ENCODE results near the gene LDB3.
A peak's percentile ranks its signal among the peaks of the same experiment; 100 is the strongest.

Gene LDB3

GRCh38 chr10:86681047-86681446, 12.7 kb downstream of the LDB3 start:
- ATAC-seq: peak; percentile 47
- TF ChIP-seq RARB (CRISPR knock-in tag; IDR thresholded peaks at IDR 0.05) (no peak), TSHZ2 (CRISPR knock-in tag; IDR thresholded peaks at IDR 0.05) (0 out of 2 replicates have a peak, but pooled peaks have one; percentile 29)
- TF ChIP-seq, protein P1, sequence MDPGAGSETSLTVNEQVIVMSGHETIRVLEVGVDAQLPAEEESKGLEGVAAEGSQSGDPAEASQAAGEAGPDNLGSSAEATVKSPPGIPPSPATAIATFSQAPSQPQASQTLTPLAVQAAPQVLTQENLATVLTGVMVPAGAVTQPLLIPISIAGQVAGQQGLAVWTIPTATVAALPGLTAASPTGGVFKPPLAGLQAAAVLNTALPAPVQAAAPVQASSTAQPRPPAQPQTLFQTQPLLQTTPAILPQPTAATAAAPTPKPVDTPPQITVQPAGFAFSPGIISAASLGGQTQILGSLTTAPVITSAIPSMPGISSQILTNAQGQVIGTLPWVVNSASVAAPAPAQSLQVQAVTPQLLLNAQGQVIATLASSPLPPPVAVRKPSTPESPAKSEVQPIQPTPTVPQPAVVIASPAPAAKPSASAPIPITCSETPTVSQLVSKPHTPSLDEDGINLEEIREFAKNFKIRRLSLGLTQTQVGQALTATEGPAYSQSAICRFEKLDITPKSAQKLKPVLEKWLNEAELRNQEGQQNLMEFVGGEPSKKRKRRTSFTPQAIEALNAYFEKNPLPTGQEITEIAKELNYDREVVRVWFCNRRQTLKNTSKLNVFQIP (CRISPR knock-in tag; IDR thresholded peaks at IDR 0.05; ENCODE audit: borderline replicate concordance, low read depth): no peak

DNA sequence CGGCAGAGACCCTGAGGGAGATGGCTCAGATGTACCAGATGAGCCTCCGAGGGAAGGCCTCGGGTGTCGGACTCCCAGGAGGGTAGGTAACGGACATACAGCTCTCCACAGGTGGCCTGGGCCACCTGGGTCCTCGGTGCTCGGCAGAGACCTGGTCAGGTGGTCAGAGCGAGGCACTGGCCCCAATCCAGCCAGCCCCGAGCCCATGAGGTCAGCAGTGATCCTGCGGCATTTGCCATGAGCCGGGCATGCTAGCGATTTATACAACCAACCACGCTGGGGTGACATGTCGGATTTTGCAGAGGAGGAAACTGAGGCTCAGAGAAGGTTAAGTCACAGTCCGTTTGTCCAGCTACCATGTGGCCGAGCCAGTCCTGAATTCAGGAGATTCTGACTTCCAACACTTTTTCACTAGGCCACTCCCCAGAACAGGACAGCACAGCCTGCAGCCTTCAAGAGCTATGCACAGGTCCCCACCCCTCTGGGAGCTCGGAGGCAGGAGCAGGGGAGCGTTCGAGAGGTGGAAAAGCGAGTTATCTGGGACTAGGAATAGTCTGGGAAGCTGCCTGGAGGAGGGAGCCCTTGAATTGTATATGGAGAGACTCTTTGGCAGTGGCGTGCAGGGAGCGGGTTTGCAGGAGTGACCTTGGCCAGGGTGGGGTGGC, 13.5 kb downstream of the LDB3 start:
- no peak for ATAC-seq

GRCh38 chr10:86682675-86683074, 14.4 kb downstream of the LDB3 start:
- TF ChIP-seq RARB (CRISPR knock-in tag; IDR thresholded peaks at IDR 0.05) (no peak), TOX (CRISPR knock-in tag; IDR thresholded peaks at IDR 0.05; ENCODE audit: borderline replicate concordance) (no peak), PATZ1 (CRISPR knock-in tag; IDR thresholded peaks at IDR 0.05; ENCODE audit: borderline replicate concordance) (no peak), ZFP3 (CRISPR knock-in tag; IDR thresholded peaks at IDR 0.05) (no peak), CSDC2 (CRISPR knock-in tag; IDR thresholded peaks at IDR 0.05) (no peak), ARNTL (CRISPR knock-in tag; IDR thresholded peaks at IDR 0.05; ENCODE audit: borderline replicate concordance, low read depth) (no peak), PPARA (CRISPR knock-in tag; IDR thresholded peaks at IDR 0.05; ENCODE audit: borderline replicate concordance) (no peak), ISL1 (CRISPR knock-in tag; IDR thresholded peaks at IDR 0.05) (no peak), ZFP30 (CRISPR knock-in tag; IDR thresholded peaks at IDR 0.05) (no peak), ZC3H10 (CRISPR knock-in tag; IDR thresholded peaks at IDR 0.05) (no peak), ZNF565 (CRISPR knock-in tag; conservative IDR thresholded peaks at IDR 0.05; ENCODE audit: low read depth) (no peak)
- no peak for ATAC-seq

More for the DNA sequence above, 13.5 kb downstream of the LDB3 start:
- TF ChIP-seq GLIS3 (CRISPR knock-in tag; IDR thresholded peaks at IDR 0.05) (no peak), ZNF8 (CRISPR knock-in tag; IDR thresholded peaks at IDR 0.05) (no peak), PPARA (CRISPR knock-in tag; IDR thresholded peaks at IDR 0.05; ENCODE audit: borderline replicate concordance) (no peak), ISL1 (CRISPR knock-in tag; IDR thresholded peaks at IDR 0.05) (no peak), ESRRG (CRISPR knock-in tag; IDR thresholded peaks at IDR 0.05) (no peak), OSR1 (CRISPR knock-in tag; IDR thresholded peaks at IDR 0.05) (no peak), CSRNP3 (CRISPR knock-in tag; IDR thresholded peaks at IDR 0.05) (no peak), SNAI2 (CRISPR knock-in tag; IDR thresholded peaks at IDR 0.05) (no peak), TOX (CRISPR knock-in tag; IDR thresholded peaks at IDR 0.05; ENCODE audit: borderline replicate concordance) (no peak), TSHZ2 (CRISPR knock-in tag; IDR thresholded peaks at IDR 0.05) (no peak), TCF4 (CRISPR knock-in tag; IDR thresholded peaks at IDR 0.05; ENCODE audit: borderline replicate concordance) (no peak)
- TF ChIP-seq, protein P1 (CRISPR knock-in tag; IDR thresholded peaks at IDR 0.05; ENCODE audit: borderline replicate concordance, low read depth): no peak
